SK-N-SH (cell line): Measurements from ENCODE around the gene RHBDL3.

Experiments used
- CTCF ChIP-seq: fragments of 200-600 bp; sonication (generic); IDR thresholded peaks from 2 replicates; pipeline ENCODE4 v1.6.1; 2017; ENCODE audit warnings: antibody characterized with exemption, mild to moderate bottlenecking, moderate library complexity
- FOXJ3 ChIP-seq: sonication (generic); formaldehyde crosslinking; IDR thresholded peaks from 2 replicates; pipeline ENCODE4 v1.5.1; 2020; ENCODE audit warnings: mild to moderate bottlenecking, missing genetic modification reagents
- FOXM1 ChIP-seq: IDR thresholded peaks from 2 replicates; pipeline ENCODE4 v1.4.0; 2012; ENCODE audit warnings: low read depth, mild to moderate bottlenecking
- JUND ChIP-seq: IDR thresholded peaks from 2 replicates; pipeline ENCODE4 v1.4.0; 2012
- MAX ChIP-seq: IDR thresholded peaks from 2 replicates; pipeline ENCODE4 v1.4.0; 2012; ENCODE audit warnings: low read depth
- NRF1 ChIP-seq: IDR thresholded peaks from 2 replicates; pipeline ENCODE4 v1.6.1; 2012; ENCODE audit warnings: low read depth, mild to moderate bottlenecking, low read length
- POLR2AphosphoS5 ChIP-seq: IDR thresholded peaks from 2 replicates; pipeline ENCODE4 v1.6.1; 2012; ENCODE audit warnings: low read depth, low read length
- SIN3A ChIP-seq: IDR thresholded peaks from 2 replicates; pipeline ENCODE4 v1.6.1; 2012; ENCODE audit warnings: low read depth, mild to moderate bottlenecking, low read length, moderate library complexity, borderline replicate concordance

GRCh38 chr17:32323046-32323445 lies 57.4 kb downstream of the RHBDL3 start:
- TF ChIP-seq CTCF (no peak), SIN3A (no peak), FOXM1 (no peak), POLR2AphosphoS5 (no peak), NRF1 (no peak), MAX (no peak), JUND (no peak), FOXJ3 (no peak)
